ENCODE results near the gene CHAC1.

CHAC1 gene

DNA sequence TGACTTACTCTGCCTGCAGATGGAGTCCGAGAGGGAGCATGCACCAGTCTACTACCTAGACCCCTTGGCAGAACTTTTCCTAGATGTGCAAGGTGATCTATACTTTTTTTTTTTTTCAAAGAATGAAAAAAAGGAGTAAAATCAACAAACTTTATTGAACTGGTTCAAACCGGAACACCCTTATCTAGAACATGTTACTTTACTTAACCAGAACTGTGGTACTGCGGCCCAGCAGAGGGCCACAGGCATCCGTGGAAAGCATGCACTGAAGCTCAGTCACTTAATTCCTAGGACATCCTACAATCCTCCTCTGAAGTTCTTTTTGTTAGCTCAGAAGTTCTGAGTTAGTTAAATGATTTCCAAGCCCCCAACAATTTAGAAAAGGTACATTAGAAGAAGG is 21.6 kb downstream of the CHAC1 start:
- no peak for DNase-seq (ENCODE audit: low read depth)
- H3K4me3 ChIP-seq (ENCODE audit: control insufficient read depth, low read depth, low read length): no peak overlapping the region
- TF ChIP-seq, protein P1, sequence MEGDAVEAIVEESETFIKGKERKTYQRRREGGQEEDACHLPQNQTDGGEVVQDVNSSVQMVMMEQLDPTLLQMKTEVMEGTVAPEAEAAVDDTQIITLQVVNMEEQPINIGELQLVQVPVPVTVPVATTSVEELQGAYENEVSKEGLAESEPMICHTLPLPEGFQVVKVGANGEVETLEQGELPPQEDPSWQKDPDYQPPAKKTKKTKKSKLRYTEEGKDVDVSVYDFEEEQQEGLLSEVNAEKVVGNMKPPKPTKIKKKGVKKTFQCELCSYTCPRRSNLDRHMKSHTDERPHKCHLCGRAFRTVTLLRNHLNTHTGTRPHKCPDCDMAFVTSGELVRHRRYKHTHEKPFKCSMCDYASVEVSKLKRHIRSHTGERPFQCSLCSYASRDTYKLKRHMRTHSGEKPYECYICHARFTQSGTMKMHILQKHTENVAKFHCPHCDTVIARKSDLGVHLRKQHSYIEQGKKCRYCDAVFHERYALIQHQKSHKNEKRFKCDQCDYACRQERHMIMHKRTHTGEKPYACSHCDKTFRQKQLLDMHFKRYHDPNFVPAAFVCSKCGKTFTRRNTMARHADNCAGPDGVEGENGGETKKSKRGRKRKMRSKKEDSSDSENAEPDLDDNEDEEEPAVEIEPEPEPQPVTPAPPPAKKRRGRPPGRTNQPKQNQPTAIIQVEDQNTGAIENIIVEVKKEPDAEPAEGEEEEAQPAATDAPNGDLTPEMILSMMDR (conservative IDR thresholded peaks at IDR 0.05; ENCODE audit: control insufficient read depth, insufficient read depth, low read depth, low read length): no peak

DNA sequence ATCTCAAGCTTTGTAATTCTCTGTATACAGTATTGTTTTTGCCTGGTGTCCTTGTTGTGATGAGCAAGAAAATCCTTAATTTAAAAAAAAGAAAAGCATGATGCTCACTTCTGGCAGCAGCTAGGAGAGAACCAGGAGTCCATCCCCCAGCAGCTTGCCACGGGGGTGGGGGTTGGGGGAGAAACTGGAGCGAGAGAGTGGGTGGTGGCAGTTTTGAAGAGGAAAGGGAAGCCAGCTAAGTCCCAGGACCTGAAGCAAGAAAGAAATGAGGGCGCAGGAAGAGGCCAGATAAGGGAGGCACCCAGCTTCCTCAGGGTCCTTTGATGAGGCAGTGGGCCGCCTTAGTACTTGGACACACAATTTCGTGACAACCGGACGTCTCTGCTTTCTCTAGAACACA is 23.5 kb downstream of the CHAC1 start:
- no peak for DNase-seq (ENCODE audit: low read depth)
- H3K4me3 ChIP-seq (ENCODE audit: control insufficient read depth, low read depth, low read length): no peak overlapping the region
- TF ChIP-seq, protein P1 (conservative IDR thresholded peaks at IDR 0.05; ENCODE audit: control insufficient read depth, insufficient read depth, low read depth, low read length): no peak

DNA sequence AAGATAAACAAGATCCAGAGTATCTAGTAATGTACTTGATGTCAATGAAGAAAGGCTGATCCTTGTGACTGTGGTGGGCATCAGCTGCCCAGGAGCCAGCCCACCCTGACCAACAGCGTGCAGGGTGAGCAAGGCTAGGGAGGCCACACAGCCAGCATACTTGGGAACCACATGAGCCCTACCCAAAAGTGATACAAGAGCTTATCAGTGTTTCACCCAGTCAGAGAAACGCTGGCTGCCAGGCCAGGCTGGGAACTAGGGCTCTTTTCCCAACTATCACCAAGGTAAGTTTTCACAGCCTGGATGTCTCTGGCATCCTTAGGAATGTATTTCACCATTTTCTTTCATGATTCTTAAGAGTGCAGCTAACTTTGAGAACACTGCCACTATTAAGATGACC is 24.9 kb downstream of the CHAC1 start:
- TF ChIP-seq, protein P1 (conservative IDR thresholded peaks at IDR 0.05; ENCODE audit: control insufficient read depth, insufficient read depth, low read depth, low read length): no peak
- no peak overlapping the region for H3K4me3 ChIP-seq (ENCODE audit: control insufficient read depth, low read depth, low read length)
- DNase-seq (ENCODE audit: low read depth): no peak

DNA sequence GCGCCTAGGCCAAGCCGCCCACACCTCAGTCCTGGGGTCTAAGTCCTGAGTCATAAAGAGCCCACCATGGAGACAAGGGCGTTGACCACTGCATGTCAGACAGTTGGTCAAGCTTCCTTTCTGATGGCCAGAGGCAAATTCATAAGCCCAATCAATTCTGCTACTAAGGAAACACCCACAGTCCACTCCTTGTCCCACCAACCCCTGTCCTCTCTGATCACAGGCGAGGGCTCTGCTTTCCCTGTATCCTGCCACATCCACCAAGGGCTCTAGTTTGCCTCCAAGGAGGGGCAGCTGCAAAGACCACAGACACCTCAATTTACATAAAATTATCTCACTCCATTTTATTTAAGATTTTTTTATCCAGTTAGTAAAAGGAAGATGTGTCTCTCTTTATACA is 25.3 kb downstream of the CHAC1 start:
- no peak for DNase-seq (ENCODE audit: low read depth)
- no peak overlapping the region for H3K4me3 ChIP-seq (ENCODE audit: control insufficient read depth, low read depth, low read length)
- TF ChIP-seq, protein P1 (conservative IDR thresholded peaks at IDR 0.05; ENCODE audit: control insufficient read depth, insufficient read depth, low read depth, low read length): no peak

DNA sequence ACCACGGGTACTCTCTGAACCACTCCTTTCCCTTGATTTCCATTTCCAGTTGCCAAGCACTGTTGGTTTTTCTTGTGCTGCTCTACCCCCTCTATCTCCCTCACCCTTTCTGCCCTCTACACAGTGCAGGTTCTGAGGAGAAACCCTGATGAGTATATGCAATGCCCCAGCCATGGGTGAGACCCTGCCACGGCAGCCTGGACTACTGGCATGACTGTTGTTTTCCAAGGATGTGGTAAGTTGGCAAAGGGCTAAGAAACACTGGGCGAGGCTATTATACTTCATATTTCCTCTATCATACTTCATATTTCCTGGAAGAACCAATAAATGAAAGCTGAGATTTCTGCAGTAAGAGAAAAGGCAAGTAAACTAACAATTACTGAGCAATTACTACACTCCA is 27.9 kb downstream of the CHAC1 start:
- TF ChIP-seq, protein P1 (conservative IDR thresholded peaks at IDR 0.05; ENCODE audit: control insufficient read depth, insufficient read depth, low read depth, low read length): no peak
- no peak overlapping the region for H3K4me3 ChIP-seq (ENCODE audit: control insufficient read depth, low read depth, low read length)
- DNase-seq (ENCODE audit: low read depth): no peak

DNA sequence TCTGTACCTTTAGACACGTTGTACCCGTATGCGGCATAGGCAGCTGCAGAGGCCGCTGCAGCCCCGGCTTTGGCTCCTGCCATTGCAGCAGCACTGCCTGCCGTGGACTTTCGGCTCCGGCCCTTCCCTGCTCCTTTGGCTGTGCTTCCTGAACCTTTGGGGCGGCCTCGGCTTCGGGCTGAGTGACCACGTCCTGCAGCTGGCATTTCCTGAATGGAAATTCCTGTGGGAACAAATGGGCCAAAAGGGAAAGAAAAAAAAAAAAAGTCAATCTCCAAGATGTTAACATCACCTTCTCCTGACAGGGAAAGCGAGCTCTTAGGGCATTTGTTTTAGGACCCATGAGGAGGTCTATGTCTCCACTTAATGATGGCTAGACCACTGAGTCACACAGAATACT is 29.6 kb downstream of the CHAC1 start:
- TF ChIP-seq, protein P1 (conservative IDR thresholded peaks at IDR 0.05; ENCODE audit: control insufficient read depth, insufficient read depth, low read depth, low read length): no peak
- no peak overlapping the region for H3K4me3 ChIP-seq (ENCODE audit: control insufficient read depth, low read depth, low read length)
- DNase-seq (ENCODE audit: low read depth): peak; percentile 43

DNA sequence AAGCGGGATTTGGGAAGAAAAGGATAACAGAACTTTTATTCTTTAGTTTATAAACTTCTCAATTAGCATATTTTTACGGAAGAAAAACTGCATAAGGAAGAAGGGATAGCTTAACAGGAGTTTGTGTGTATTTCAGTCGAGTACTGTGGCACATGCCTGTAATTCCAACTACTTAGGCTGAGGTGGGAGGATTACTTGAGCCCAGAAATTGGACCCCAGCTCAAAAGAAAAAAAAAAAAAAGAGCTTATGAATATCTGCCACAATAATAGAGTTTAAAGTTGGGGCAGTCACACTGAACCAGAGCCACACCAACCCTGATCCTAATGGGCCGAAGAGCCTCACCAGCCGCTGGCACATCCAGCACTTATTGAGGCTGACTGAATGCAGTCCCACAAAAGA is 31.1 kb downstream of the CHAC1 start:
- DNase-seq (ENCODE audit: low read depth): no peak
- no peak overlapping the region for H3K4me3 ChIP-seq (ENCODE audit: control insufficient read depth, low read depth, low read length)
- TF ChIP-seq, protein P1 (conservative IDR thresholded peaks at IDR 0.05; ENCODE audit: control insufficient read depth, insufficient read depth, low read depth, low read length): no peak
